PC-3 (cell line): ENCODE data around the gene SWT1. TPM values are rescaled to one million over a fixed set of nuclear protein-coding genes. Genes with fewer than 3 reads are reported as not detected.

Source experiments
- ATAC-seq: fragments of 200-7000 bp; cut with Tn5 transposase; 2 replicates; pipeline ENCODE4 v1.9.1; 2020; ENCODE audit warnings: mild to moderate bottlenecking, moderate library complexity
- BruUV-seq: library from RNA; stranded (reverse); fragments of 400-500 nt; replicated peaks from 2 replicates; lab custom pipeline; 2021; lab: Mats Ljungman, UMichigan
- CTCF ChIA-PET: fragments of 300-600 bp; sonication (Branson Sonifier 250); formaldehyde crosslinking; loops from one replicate; lab custom pipeline; 2022; ENCODE audit warnings: antibody characterized with exemption; lab: Charles Lee
- POLR2A ChIA-PET: fragments of 300-600 bp; sonication (Branson Sonifier 250); formaldehyde crosslinking; loops from one replicate; lab custom pipeline; 2022; ENCODE audit warnings: antibody characterized with exemption; ENCODE audit not compliant: unreplicated experiment; lab: Charles Lee
- DNase-seq: peaks from one replicate; pipeline ENCODE4 v3.0.0-alpha.2; 2015
- H2AFZ ChIP-seq: fragments of 300-600 bp; sonication (generic); 2 replicates; pipeline ENCODE4 v1.6.0; 2016; ENCODE audit warnings: antibody characterized with exemption, low read length
- H3F3A ChIP-seq: fragments of 300-600 bp; sonication (generic); one replicate; pipeline ENCODE4 v1.6.0; 2017; ENCODE audit warnings: antibody characterized with exemption, low read length, control low read depth, mild to moderate bottlenecking; ENCODE audit not compliant: unreplicated experiment
- H3K27ac ChIP-seq: fragments of 300-600 bp; sonication (generic); 2 replicates; pipeline ENCODE4 v1.5.1; 2016; ENCODE audit warnings: mild to moderate bottlenecking, low read length
- H3K27me3 ChIP-seq: fragments of 300-600 bp; sonication (generic); 2 replicates; pipeline ENCODE4 v1.6.1; 2016; ENCODE audit warnings: low read length, mixed read lengths
- H3K36me3 ChIP-seq: fragments of 300-600 bp; sonication (generic); 2 replicates; pipeline ENCODE4 v1.6.1; 2016; ENCODE audit warnings: low read depth, mixed run types, low read length, mixed read lengths
- H3K4me1 ChIP-seq: fragments of 300-600 bp; sonication (generic); 2 replicates; pipeline ENCODE4 v1.5.1; 2016; ENCODE audit warnings: low read length; ENCODE audit not compliant: insufficient read depth
- H3K4me2 ChIP-seq: fragments of 300-600 bp; sonication (generic); 2 replicates; pipeline ENCODE4 v1.6.0; 2016; ENCODE audit warnings: low read length
- H3K4me3 ChIP-seq: fragments of 300-600 bp; sonication (generic); 2 replicates; pipeline ENCODE4 v1.5.1; 2016; ENCODE audit warnings: mild to moderate bottlenecking, low read length, mixed read lengths
- H3K79me2 ChIP-seq: fragments of 300-600 bp; sonication (generic); 2 replicates; pipeline ENCODE4 v1.6.1; 2017; ENCODE audit warnings: low read length, mixed read lengths
- H3K9ac ChIP-seq: fragments of 300-600 bp; sonication (generic); 2 replicates; pipeline ENCODE4 v1.6.0; 2016; ENCODE audit warnings: mild to moderate bottlenecking, low read length
- H3K9me2 ChIP-seq: fragments of 300-600 bp; sonication (generic); replicated peaks from 2 replicates; pipeline ENCODE4 v1.6.1; 2016; ENCODE audit warnings: mixed run types, low read length, mixed read lengths
- H3K9me3 ChIP-seq: fragments of 300-600 bp; sonication (generic); 2 replicates; pipeline ENCODE4 v1.6.1; 2016; ENCODE audit warnings: low read length, mixed read lengths
- H4K20me1 ChIP-seq: fragments of 300-600 bp; sonication (generic); 2 replicates; pipeline ENCODE4 v1.6.1; 2016; ENCODE audit warnings: low read length, mixed read lengths
- EZH2 ChIP-seq: fragments of 300-600 bp; sonication (generic); IDR thresholded peaks from one replicate; pipeline ENCODE4 v1.6.1; 2017; ENCODE audit warnings: antibody characterized with exemption, mild to moderate bottlenecking, low read length; ENCODE audit not compliant: unreplicated experiment
- EZH2phosphoT487 ChIP-seq: fragments of 300-600 bp; sonication (generic); IDR thresholded peaks from 2 replicates; pipeline ENCODE4 v1.6.1; 2018; ENCODE audit warnings: mild to moderate bottlenecking, antibody characterized with exemption, low read length, borderline replicate concordance
- intact Hi-C: fragments of 100-400 bp; cut with micrococcal nuclease; formaldehyde crosslinking; loops from 2 replicates; pipeline ENCODE4 v1.9.0; 2023
- total RNA-seq: library from RNA; depleted of rRNA; stranded (reverse); fragments of >200 nt; gene quantifications from 2 replicates; pipeline ENCODE4 v1.2.3, GENCODE V29; 2014
- TF ChIP-seq, protein P1 (sequence below): fragments of 300-600 bp; sonication (generic); conservative IDR thresholded peaks from 2 replicates; pipeline ENCODE4 v1.5.1; 2017; ENCODE audit warnings: antibody characterized with exemption, low read depth, mild to moderate bottlenecking, low read length

Gene SWT1
- total RNA-seq, 1 experiment from 2014 or later, result 0.69 TPM

GRCh38 chr1:185215911-185216310, 58.9 kb downstream of the SWT1 start:
- ChIA-PET CTCF (no interaction called here), POLR2A (no interaction called here)
- Histone ChIP-seq H3K4me3 (no peak overlapping the region), H3K36me3 (no peaks in the 10 kb centered on the region), H3K4me2 (no peak overlapping the region), H3K27me3 (no peaks in the 10 kb centered on the region), H3K9me2 (no peaks in the 10 kb centered on the region), H3K9me3 (no peaks in the 10 kb centered on the region), H3K27ac (no peak overlapping the region), H3K9ac (no peak overlapping the region), H2AFZ (no peak overlapping the region), H3K4me1 (no peaks in the 10 kb centered on the region), H3K79me2 (no peaks in the 10 kb centered on the region), H3F3A (no peaks in the 10 kb centered on the region), H4K20me1 (no peaks in the 10 kb centered on the region)
- TF ChIP-seq, protein P1, sequence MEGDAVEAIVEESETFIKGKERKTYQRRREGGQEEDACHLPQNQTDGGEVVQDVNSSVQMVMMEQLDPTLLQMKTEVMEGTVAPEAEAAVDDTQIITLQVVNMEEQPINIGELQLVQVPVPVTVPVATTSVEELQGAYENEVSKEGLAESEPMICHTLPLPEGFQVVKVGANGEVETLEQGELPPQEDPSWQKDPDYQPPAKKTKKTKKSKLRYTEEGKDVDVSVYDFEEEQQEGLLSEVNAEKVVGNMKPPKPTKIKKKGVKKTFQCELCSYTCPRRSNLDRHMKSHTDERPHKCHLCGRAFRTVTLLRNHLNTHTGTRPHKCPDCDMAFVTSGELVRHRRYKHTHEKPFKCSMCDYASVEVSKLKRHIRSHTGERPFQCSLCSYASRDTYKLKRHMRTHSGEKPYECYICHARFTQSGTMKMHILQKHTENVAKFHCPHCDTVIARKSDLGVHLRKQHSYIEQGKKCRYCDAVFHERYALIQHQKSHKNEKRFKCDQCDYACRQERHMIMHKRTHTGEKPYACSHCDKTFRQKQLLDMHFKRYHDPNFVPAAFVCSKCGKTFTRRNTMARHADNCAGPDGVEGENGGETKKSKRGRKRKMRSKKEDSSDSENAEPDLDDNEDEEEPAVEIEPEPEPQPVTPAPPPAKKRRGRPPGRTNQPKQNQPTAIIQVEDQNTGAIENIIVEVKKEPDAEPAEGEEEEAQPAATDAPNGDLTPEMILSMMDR, result no peak
- no TSS peak for BruUV-seq
- DNase-seq, result no peak
- intact Hi-C loops, result no loop called here
- ATAC-seq, result no peak

- no peak overlapping the region for H2AFZ ChIP-seq
- no peaks in the 10 kb centered on the region for H3K9me2 ChIP-seq
- H3K9ac ChIP-seq, result no peak overlapping the region
- ATAC-seq (no peak), DNase-seq (no peak)
- no peak overlapping the region for H3K27ac ChIP-seq
- no peaks in the 10 kb centered on the region for H3K9me3 ChIP-seq
- H3K36me3 ChIP-seq, result no peaks in the 10 kb centered on the region
- intact Hi-C loops, result no loop called here
- BruUV-seq, result no TSS peak
- no peaks in the 10 kb centered on the region for H3K27me3 ChIP-seq
- H3K4me1 ChIP-seq, result no peaks in the 10 kb centered on the region
- H4K20me1 ChIP-seq, result no peaks in the 10 kb centered on the region
- no peak overlapping the region for H3K4me3 ChIP-seq
- ChIA-PET CTCF (no interaction called here), POLR2A (no interaction called here)
- no peak for TF ChIP-seq EZH2
- TF ChIP-seq EZH2phosphoT487, result no peak
- TF ChIP-seq, protein P1, result no peak
- no peaks in the 10 kb centered on the region for H3K79me2 ChIP-seq
- H3F3A ChIP-seq, result no peaks in the 10 kb centered on the region
- no peak overlapping the region for H3K4me2 ChIP-seq
Measured at GRCh38 chr1:185224132-185224531, 67.2 kb downstream of the SWT1 start.

- TF ChIP-seq EZH2phosphoT487, result no peak
- TF ChIP-seq EZH2, result no peak
- TF ChIP-seq, protein P1, result no peak
- intact Hi-C loops, result no loop called here
- no peaks in the 10 kb centered on the region for H3F3A ChIP-seq
- no peaks in the 10 kb centered on the region for H3K4me1 ChIP-seq
- BruUV-seq, result no TSS peak
- no peak overlapping the region for H3K4me3 ChIP-seq
- no peak overlapping the region for H2AFZ ChIP-seq
- H3K9me3 ChIP-seq, result no peaks in the 10 kb centered on the region
- no peak overlapping the region for H3K9ac ChIP-seq
- ChIA-PET CTCF (no interaction called here), POLR2A (no interaction called here)
- DNase-seq (no peak), ATAC-seq (no peak)
- H3K27ac ChIP-seq, result no peak overlapping the region
- H3K9me2 ChIP-seq, result no peaks in the 10 kb centered on the region
- no peaks in the 10 kb centered on the region for H3K27me3 ChIP-seq
- no peaks in the 10 kb centered on the region for H4K20me1 ChIP-seq
- no peak overlapping the region for H3K4me2 ChIP-seq
- H3K79me2 ChIP-seq, result no peaks in the 10 kb centered on the region
- H3K36me3 ChIP-seq, result no peaks in the 10 kb centered on the region
Measured at GRCh38 chr1:185227161-185227560, 70.2 kb downstream of the SWT1 start.
